Gastroesophageal sphincter (tissue), 3 donors: Measurements from ENCODE around the gene TMEM191C.

ENCODE experiments used
- POLR2A ChIP-seq, 2 donors: fragments of 450-650 bp; IDR thresholded peaks; one replicate each; pipeline ENCODE4 v1.6.1; 2017; ENCODE audit warnings: antibody characterized with exemption in 2 of 2, mild to moderate bottlenecking in 2 of 2, moderate library complexity in 1 of 2
- POLR2AphosphoS5 ChIP-seq: sonication (generic); formaldehyde crosslinking; IDR thresholded peaks from one replicate; pipeline ENCODE4 v1.6.1; 2017; ENCODE audit warnings: antibody characterized with exemption
- TF ChIP-seq, protein P1 (sequence below), 4 experiments: fragments of 200-600 bp in 2 of 4; fragments of 450-650 bp in 2 of 4; sonication (generic) in 1 of 4; IDR thresholded peaks; one replicate each; pipeline ENCODE4 v1.5.1; 2017 to 2019; ENCODE audit warnings: antibody characterized with exemption in 4 of 4, mild to moderate bottlenecking in 2 of 4, moderate library complexity in 2 of 4

DNA sequence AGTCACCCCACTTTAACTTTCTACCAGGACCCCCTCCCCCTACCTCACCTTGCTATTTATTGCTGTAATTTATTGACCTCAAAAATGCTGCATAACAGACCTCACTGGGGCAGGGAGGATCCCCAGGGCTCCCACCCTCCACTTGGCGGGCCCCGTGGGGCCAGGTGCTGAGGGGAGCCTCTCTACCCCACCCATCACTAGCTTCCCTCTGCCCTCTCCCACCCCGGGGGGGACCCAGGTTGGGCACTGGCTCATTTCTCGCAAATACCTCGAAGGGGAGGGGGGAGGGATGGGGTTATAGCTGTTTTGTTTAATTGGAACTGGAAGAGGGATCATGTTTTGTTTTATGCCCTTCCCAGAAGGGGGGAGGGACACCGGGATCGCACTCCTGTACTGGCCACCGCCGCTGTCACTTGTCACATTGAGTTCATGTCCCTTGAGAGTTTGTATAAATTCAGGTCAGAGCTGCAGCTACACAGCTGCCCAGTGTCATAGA, 16.3 kb upstream of the TMEM191C start:
- TF ChIP-seq, protein P1, sequence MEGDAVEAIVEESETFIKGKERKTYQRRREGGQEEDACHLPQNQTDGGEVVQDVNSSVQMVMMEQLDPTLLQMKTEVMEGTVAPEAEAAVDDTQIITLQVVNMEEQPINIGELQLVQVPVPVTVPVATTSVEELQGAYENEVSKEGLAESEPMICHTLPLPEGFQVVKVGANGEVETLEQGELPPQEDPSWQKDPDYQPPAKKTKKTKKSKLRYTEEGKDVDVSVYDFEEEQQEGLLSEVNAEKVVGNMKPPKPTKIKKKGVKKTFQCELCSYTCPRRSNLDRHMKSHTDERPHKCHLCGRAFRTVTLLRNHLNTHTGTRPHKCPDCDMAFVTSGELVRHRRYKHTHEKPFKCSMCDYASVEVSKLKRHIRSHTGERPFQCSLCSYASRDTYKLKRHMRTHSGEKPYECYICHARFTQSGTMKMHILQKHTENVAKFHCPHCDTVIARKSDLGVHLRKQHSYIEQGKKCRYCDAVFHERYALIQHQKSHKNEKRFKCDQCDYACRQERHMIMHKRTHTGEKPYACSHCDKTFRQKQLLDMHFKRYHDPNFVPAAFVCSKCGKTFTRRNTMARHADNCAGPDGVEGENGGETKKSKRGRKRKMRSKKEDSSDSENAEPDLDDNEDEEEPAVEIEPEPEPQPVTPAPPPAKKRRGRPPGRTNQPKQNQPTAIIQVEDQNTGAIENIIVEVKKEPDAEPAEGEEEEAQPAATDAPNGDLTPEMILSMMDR (IDR thresholded peaks at IDR 0.05): no peak
- TF ChIP-seq POLR2AphosphoS5 (no peak), POLR2A (IDR thresholded peaks at IDR 0.05) (no peak)
